ENCODE data around the gene USH1G.
"Not testable (repeated sequence)": the region's sequence is repeated elsewhere in the genome, so short reads cannot be mapped to it uniquely, and the experiment has no call there.

The USH1G gene

DNA sequence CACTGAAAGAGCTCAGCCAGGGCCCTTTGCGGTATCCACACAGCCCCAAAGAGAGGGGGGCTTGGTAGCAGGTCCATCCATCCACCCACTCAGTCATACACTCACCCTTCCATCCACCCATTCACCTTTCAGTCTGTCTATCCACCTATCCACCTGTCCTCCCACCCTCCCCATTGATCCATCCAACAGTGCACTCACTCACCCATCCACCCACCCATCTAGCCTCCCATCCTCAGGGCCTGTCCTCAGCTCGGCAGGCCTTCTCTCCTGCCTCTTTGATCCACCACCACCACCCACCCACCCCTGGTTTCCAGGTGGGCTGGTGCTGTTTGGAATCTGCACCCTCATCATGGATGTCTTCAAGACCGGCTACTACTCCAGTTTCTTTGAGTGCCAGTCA, 2.2 kb upstream of the USH1G start:
- DNase-seq, result no peak

DNA sequence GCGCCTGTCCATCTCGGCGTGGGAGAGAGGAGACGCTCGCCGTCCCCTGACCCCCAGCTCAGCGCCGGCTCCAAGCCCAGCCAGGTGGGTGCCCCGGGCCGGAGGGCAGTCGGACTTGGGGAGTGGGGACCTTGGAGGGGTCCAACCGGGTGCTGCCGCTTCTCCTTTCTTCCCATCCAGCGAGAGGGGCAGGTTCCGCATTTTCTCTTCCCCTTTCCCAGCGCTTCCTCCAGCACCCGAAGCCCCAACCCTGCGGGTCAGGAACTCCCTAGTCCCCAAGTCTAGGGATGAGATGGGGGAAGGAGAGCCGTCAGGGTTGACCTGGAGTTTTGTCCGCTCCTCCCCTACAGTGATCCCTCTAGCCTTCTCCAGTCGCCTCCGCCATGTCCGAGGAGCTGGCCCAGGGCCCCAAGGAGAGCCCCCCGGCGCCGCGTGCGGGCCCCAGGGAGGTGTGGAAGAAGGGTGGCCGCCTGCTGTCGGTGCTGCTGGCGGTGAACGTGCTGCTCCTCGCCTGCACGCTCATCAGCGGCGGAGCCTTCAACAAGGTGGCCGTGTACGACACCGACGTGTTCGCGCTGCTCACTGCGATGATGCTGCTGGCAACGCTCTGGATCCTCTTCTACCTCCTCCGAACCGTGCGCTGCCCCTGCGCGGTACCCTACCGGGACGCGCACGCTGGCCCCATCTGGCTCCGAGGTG, 1.3 kb upstream of the USH1G start, which contains the start of gene OTOP2:
Gene OTOP2 (plus strand): TSS at position 24 of the 699 bp plus-strand sequence. CDS start 360 bp downstream, at position 384.
- no peak for DNase-seq

GRCh38 chr17:74923538-74924249, 639 bp upstream of the USH1G start:
- peak; percentile 90 for DNase-seq

DNA sequence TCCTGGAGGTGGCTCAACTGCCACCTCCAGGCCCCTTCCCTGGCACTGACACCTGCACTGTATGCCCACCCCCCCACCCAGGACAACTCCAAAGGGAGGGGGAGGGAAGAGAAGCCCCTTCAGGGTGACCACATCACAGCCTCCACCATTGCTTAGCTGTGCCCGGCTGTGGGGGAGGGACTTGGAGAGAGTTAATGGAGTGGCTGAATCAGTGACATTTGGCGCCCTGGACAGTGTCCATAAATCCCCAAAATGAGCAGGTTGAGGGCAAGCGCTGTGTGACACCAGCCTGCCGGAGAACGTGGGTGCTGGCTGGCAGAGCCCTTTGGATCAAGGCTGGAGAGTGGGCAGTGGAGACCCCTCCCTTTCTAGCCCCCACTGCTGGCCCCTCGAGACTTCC, 883 bp downstream of the USH1G start:
- no peak for DNase-seq

GRCh38 chr17:74921769-74922168, 1.3 kb downstream of the USH1G start:
- DNase-seq, result no peak

- no peak for DNase-seq
These were observed 1.9 kb downstream of the USH1G start for GRCh38 chr17:74921026-74921681.

DNA sequence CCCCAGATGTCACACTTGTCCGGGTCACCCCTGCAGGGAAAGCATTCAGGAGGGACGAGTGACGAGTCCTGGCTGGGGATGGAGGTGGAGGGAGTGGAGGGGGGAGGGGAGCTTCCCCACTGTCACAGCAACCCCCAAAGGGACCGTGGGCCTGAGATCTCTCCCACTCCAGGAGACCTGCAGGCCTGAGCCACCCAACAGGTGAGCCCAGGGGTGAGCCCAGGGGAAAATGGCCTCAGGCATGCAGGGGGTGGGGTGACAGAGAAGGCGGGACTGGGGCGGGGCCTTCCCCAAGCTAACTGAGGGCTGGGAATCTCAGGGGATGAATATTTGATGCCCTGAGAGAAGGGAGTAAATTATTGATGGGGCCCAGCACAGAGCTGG, 2.4 kb downstream of the USH1G start:
- DNase-seq, result no peak

GRCh38 chr17:74920306-74920620, 2.8 kb downstream of the USH1G start:
- no peak for DNase-seq

GRCh38 chr17:74919440-74920305, 3.4 kb downstream of the USH1G start:
- no peak for DNase-seq

DNA sequence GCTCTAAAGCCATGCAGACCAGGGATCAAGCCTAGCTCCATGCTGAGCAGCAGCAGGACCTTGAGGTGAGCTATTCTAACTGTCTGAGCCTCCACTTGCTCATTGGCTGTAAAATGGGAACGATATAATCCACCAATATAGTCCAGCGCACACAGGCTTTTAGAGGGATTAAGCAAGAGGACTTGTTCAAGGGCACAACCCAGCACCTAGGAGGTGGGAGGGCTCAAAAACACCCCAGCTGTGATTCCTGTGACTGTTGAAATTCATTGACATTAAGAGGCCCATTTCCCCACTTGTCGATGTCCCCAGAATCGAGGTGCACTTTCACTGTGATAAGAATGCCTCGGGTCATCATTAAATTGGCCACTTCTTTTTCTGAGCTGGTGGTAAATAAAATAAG, 4.1 kb downstream of the USH1G start:
- no peak for DNase-seq

- DNase-seq, result no peak
These were observed 5.6 kb downstream of the USH1G start for GRCh38 chr17:74917430-74917829.

GRCh38 chr17:74916851-74917199, 6.2 kb downstream of the USH1G start:
- no peak for DNase-seq

GRCh38 chr17:74916136-74916850, 6.8 kb downstream of the USH1G start:
- no peak for DNase-seq

DNA sequence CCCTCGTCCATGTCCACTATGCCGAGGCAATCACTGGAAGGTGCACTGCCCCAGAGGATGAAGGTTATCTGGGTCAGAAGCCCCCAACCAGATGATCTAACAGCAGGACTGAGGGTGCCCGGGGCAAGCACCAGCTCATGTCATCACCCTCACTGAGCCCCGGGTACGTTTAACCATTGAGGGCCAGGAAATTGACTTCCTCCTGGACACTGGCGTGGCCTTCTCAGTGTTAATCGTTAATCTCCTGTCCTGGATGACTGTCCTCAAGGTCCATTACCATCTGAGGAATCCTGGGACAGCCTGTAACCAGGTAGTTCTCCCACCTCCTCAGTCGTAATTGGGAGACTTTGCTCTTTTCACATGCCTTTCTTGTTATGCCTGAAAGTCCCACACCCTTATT, 11.6 kb downstream of the USH1G start:
- DNase-seq, result not testable (repeated sequence)

DNA sequence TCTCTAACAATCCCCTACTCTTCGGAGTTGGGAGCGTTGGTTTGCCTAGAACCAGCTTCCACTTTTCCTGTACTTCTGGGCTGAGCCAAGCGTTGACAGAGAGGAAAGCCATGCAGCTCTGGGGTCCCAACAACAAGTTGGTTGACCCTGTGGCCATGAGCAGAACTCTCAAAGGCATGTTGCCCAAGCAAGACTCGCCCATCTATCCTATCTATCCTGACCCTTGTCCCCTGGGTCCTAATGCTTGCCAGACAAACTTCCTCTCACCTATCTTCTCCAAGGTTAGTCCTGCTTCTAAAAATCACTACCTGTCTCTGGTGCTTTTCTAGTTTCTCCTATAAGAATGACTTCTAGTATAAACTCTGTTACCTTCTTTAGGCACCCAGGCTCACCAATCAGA, 14.0 kb downstream of the USH1G start:
- DNase-seq, result not testable (repeated sequence)

- no peak for DNase-seq
These were observed 16.0 kb downstream of the USH1G start for GRCh38 chr17:74907012-74907411.

GRCh38 chr17:74906214-74906793, 16.8 kb downstream of the USH1G start:
- DNase-seq, result not testable (repeated sequence)

GRCh38 chr17:74904687-74905409, 18.2 kb downstream of the USH1G start:
- DNase-seq, result no peak

DNA sequence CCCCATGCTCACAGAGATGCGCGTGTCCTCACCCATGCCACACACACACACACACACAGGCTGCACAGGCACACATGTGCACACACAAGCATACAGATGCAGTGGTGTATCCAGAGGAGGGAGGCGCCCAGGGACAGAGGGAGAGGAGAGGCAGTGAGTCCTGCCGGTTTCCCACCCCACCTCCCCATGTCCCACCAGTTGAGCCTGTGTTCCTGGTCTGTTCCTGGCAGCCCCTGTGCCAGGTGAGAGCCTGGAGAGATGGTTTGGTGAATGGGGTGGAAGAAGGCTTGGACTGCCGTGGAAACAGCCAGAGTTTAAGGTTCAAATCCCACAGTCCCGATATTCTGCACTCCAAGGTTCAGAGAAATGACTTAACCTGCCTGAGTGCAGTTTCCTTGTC, 19.4 kb downstream of the USH1G start:
- DNase-seq, result no peak

- DNase-seq, result no peak
These were observed 20.0 kb downstream of the USH1G start for GRCh38 chr17:74903034-74903433.

DNA sequence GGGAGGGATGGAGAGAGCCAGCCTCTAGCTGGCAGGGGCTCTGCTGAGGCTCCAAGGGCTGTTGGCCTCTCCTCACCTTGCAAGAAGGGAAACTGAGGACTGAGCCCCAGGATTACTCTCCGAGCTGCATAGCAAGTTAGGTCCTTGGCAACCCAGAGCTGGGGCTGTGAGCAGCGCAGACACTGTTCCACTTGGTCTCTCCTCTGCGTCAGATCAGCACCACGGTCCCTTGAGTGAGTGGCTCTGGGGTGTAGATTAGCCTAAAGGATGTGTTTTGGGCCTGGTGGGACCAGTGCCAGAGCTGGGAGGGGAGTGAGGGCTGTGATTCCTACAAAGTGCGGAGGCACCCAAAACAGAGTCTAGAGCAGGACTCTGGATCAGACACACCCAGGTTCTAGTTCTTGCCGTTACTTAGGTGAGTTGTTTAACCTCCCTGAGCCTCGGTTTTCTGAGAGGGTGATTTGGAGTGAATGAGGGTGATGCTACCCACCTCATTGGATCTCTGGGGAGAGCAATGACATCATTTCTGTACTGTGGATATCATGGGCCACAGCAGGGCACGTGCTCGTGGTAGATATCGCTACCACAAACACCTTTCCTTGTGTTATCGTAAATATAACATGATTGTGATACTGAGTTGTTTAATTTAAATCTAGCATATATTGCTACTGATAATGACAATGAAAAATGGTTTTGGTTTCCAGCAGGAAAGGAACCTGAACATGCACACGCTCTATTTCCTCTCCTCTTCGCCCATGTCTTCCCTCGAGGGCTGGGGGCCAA, 21.5 kb downstream of the USH1G start:
- DNase-seq, result no peak

Data from activated effector memory CD4-positive, alpha-beta T cell treated with anti-CD3 and anti-CD28 coated beads, Interleukin-2, amount 50 U/mL, for 16 hours (primary cell).